ENCODE data around the gene OSBPL10.
"Not testable (repeated sequence)": the region's sequence is repeated elsewhere in the genome, so short reads cannot be mapped to it uniquely, and the experiment has no call there.

The OSBPL10 gene

GRCh38 chr3:31862666-31863279 lies 118.3 kb downstream of the OSBPL10 start:
- no peak for ATAC-seq
- TF ChIP-seq SNAI2 (CRISPR knock-in tag; IDR thresholded peaks at IDR 0.05) (no peak), PATZ1 (CRISPR knock-in tag; IDR thresholded peaks at IDR 0.05; ENCODE audit: borderline replicate concordance) (no peak), PPARA (CRISPR knock-in tag; IDR thresholded peaks at IDR 0.05; ENCODE audit: borderline replicate concordance) (no peak), TSHZ2 (CRISPR knock-in tag; IDR thresholded peaks at IDR 0.05) (no peak), ZC3H10 (CRISPR knock-in tag; IDR thresholded peaks at IDR 0.05) (no peak), CREB5 (CRISPR knock-in tag; IDR thresholded peaks at IDR 0.05; ENCODE audit: low read depth) (no peak), GLIS3 (CRISPR knock-in tag; IDR thresholded peaks at IDR 0.05) (no peak), POU6F1 (CRISPR knock-in tag; IDR thresholded peaks at IDR 0.05; ENCODE audit: borderline replicate concordance, low read depth) (no peak), ZNF70 (CRISPR knock-in tag; IDR thresholded peaks at IDR 0.05) (no peak), ZFP30 (CRISPR knock-in tag; IDR thresholded peaks at IDR 0.05) (no peak), ZNF8 (CRISPR knock-in tag; IDR thresholded peaks at IDR 0.05) (no peak), TCF4 (CRISPR knock-in tag; IDR thresholded peaks at IDR 0.05; ENCODE audit: borderline replicate concordance) (no peak), ISL1 (CRISPR knock-in tag; IDR thresholded peaks at IDR 0.05) (no peak), OSR1 (CRISPR knock-in tag; IDR thresholded peaks at IDR 0.05) (no peak), ARNTL (CRISPR knock-in tag; IDR thresholded peaks at IDR 0.05; ENCODE audit: borderline replicate concordance, low read depth) (no peak), ZFP3 (CRISPR knock-in tag; IDR thresholded peaks at IDR 0.05) (no peak), CSRNP3 (CRISPR knock-in tag; IDR thresholded peaks at IDR 0.05) (no peak), ZNF565 (CRISPR knock-in tag; conservative IDR thresholded peaks at IDR 0.05; ENCODE audit: low read depth) (no peak)

- ATAC-seq = no peak
- no peak for TF ChIP-seq TOX (CRISPR knock-in tag; IDR thresholded peaks at IDR 0.05; ENCODE audit: borderline replicate concordance)
- TF ChIP-seq TCF4 (CRISPR knock-in tag; IDR thresholded peaks at IDR 0.05; ENCODE audit: borderline replicate concordance) = no peak
- no peak for TF ChIP-seq TSHZ2 (CRISPR knock-in tag; IDR thresholded peaks at IDR 0.05)
- no peak for TF ChIP-seq PATZ1 (CRISPR knock-in tag; IDR thresholded peaks at IDR 0.05; ENCODE audit: borderline replicate concordance)
- TF ChIP-seq SNAI2 (CRISPR knock-in tag; IDR thresholded peaks at IDR 0.05) = no peak
- no peak for TF ChIP-seq PPARA (CRISPR knock-in tag; IDR thresholded peaks at IDR 0.05; ENCODE audit: borderline replicate concordance)
- no peak for TF ChIP-seq ZC3H10 (CRISPR knock-in tag; IDR thresholded peaks at IDR 0.05)
- TF ChIP-seq RARB (CRISPR knock-in tag; IDR thresholded peaks at IDR 0.05) = no peak
- TF ChIP-seq ZFP30 (CRISPR knock-in tag; IDR thresholded peaks at IDR 0.05) = no peak
Measured at GRCh38 chr3:31861826-31862225, 119.2 kb downstream of the OSBPL10 start.

- not testable (repeated sequence) for ATAC-seq
Measured at GRCh38 chr3:31860642-31861041, 120.4 kb downstream of the OSBPL10 start.

Data from SK-N-SH treated with all-trans-retinoic acid at 6 μM for 48 hours (cell line).